HG02588 (cell line): ENCODE results near the gene FKBP1A.

Experiments
- ATAC-seq: cut with Tn5 transposase; IDR thresholded peaks from one replicate; pipeline ENCODE4 v1.9.1; 2021; ENCODE audit warnings: mild to moderate bottlenecking, moderate library complexity; ENCODE audit not compliant: unreplicated experiment

The FKBP1A gene

GRCh38 chr20:1388741-1389483, 3.9 kb downstream of the FKBP1A start:
- ATAC-seq, result no peak

DNA sequence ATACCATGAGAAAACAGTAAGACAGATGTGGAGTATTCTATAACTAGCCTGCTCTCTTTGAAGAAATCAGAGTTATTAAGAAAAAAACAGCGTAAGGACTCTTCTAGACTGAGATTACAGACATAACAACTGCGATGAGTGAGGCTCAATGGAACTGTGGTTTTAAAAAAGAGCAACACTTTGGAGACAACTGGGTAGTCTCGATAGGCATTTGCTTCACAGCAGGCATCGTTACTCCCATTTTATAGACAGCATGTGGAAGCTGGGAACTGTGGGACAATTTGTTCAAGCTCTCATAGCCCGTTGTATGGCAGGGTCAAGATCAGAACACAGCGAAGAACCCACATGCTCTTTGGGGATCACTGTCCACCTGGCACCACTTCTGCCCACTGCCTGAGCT, 4.6 kb downstream of the FKBP1A start:
- ATAC-seq, result no peak

- no peak for ATAC-seq
Measured at GRCh38 chr20:1386323-1386722, 6.5 kb downstream of the FKBP1A start.

GRCh38 chr20:1383623-1384404, 9.0 kb downstream of the FKBP1A start:
- ATAC-seq, result no peak

DNA sequence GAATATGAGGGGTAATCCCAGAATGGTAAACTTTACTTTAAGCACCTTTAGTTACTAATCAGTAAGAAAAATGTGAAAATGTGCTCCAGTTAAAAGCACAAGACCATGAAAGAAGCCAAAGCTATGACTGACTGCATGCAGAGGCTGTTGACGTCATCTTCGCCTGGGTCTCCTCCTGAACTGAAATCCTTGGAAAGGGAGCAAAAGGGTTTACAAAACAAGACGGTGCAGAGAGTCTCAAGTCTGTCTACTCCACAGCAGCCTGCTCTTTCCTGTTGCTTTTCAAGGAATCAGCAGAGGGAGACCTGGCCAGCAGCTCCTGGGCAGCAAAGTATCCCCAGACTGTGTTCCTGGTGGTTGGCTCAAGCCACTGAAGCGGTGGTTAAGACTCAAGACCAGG, 10.2 kb downstream of the FKBP1A start:
- no peak for ATAC-seq

GRCh38 chr20:1381753-1382591, 10.9 kb downstream of the FKBP1A start:
- ATAC-seq, result no peak

DNA sequence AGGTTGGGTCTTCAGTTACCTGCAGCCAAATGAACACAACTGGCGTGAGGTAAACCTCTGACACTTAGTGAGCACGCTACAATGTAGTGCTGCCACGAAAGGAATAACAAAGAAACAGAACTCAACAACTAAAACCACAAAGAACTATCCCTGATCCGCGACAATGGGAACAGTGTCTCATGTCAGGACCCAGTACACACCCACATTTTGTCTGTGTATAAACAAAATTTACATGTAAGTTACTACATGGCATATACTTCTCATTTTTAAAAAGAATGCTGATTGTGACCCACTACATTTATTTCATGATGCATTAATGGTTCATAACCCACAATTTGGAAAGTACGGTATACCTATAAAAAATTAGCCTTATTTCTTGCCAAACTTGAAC, 14.1 kb downstream of the FKBP1A start:
- no peak for ATAC-seq

GRCh38 chr20:1377984-1378734, 14.7 kb downstream of the FKBP1A start:
- ATAC-seq, result no peak

DNA sequence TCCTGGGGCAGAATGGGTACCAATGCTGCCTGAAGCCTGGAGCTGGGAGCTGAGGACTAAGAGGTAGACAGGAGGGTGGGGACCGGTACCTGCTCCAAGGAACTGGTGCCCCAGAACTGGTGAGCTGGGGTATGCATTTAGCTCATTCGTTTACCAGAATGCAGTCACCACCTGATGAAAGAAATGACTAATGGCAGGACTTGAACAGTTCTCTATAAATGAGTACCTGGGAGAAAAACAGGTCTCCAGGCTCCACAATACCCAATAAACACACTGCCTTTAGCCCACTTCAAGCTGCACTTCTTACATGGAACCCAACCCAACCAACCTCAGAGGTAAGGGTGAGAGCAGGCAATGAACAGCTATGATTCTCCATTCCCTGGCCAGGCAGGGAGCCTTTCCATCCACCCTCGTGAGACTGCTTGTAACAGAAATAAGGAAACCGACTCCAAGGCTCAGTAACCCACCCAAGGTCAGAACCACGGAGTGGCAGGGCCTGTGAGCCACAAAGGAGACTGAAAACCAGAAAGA, 15.4 kb downstream of the FKBP1A start:
- peak; percentile 48 for ATAC-seq

DNA sequence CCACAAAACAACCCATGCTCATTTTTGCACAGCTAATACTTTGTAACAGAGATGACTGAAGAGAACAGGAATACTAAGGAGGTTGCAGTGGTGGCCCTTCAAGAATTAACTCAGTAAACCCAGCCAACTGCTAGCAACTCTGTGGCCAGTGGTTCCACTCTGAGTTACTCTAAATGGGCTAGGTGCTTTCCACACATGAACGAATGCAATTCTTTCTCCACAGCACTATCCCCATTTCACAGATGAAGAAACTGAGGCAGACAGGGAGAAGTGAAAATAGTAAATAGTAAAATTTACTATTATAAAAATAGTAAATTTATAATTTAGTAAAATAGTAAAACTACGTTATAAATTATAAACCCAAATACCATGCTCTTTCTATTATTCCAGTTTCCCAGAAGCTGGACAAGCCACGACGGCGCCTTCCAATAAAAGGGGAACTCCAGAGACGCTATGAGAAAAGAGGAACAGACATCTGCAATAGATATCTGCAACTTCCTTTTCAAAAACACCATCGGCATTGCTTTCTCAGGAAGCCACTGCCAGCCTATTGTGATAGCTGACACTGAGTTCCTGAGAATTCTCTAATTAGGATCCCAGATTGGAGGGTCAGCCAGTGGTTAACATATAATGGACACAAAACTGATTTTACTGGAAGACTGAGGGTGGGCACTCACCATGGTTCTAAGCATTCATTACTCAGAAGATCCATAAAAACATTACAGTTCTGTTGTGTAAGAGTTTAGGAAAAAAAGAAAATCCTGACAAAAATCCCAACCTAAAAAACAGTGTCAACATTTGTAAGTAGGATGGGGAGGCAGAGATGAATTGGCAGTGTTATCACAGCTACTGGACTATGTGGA, 16.2 kb downstream of the FKBP1A start:
- no peak for ATAC-seq

GRCh38 chr20:1376007-1376406, 16.8 kb downstream of the FKBP1A start:
- no peak for ATAC-seq

- ATAC-seq, result no peak
Measured at GRCh38 chr20:1375515-1375914, 17.3 kb downstream of the FKBP1A start.

- ATAC-seq, result no peak
Measured at GRCh38 chr20:1374246-1374645, 18.6 kb downstream of the FKBP1A start.

DNA sequence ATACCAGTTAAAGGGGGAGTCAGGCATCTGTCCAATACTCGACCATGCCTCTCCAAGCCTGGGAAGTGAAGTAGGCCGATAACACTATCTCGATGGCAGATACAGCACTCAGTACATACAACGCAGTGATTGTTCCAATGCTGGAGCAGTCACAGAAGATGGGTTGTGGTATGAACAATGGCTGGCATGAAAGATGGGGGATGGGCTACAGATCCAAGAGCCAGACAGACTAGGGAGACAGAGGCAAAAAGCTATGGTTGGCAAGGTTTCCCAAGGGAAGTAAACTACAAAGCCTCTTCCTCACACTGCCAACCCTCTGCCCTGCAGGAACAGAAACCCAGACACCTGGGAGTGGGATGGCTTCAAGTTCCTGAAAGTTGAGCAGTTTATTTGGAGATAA, 19.2 kb downstream of the FKBP1A start:
- no peak for ATAC-seq

DNA sequence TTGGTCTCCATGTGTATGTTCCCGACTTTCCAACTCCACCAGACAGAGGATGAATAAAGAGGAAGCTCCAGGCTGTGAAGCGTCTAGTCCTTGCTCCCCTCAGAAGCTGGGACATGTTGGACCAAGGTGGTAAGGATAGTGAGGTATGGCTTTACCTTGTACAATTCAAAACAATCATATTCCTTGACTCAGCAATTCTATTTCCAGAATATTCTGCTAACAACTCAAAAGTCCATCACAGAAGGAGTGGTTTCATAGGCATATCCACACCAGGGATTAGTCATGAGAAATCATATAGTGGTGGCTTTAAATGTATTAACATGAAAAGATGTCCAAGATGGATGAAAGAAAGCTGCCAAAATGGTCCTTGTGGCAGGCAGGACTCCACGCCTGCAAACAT, 19.8 kb downstream of the FKBP1A start:
- ATAC-seq, result no peak

DNA sequence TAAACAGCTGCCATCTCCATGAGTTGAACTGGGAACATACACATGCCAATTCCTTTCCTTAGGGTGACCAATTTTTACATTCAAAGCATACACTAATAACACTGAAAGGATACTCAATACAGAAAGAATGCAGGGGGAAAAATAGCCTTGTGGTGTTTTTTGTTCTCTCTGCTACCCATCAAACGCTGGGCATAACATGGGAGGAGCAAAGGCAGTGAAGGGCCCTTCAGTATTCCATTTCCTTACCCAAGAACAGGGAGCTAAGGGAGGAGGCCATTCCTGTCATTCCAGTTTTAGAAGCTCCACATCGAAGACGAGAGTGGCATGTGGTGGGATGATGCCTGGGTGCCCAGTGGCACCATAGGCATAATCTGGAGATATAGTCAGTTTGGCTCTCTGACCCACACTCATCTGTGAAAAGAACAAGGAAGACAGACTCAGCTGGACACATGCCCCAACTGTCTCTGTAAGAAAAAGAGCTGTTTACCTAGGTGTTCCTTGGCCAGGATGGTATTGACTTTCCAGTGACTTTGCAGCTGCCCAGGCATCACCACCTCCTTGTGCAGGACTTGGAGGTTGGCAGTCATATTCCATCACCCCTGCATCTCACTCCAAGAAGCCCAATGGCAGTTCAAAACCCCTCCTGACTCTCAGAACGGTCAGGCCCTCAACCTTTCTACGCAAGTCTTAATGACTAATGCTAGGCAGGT, 20.9 kb downstream of the FKBP1A start:
- ATAC-seq, result no peak

DNA sequence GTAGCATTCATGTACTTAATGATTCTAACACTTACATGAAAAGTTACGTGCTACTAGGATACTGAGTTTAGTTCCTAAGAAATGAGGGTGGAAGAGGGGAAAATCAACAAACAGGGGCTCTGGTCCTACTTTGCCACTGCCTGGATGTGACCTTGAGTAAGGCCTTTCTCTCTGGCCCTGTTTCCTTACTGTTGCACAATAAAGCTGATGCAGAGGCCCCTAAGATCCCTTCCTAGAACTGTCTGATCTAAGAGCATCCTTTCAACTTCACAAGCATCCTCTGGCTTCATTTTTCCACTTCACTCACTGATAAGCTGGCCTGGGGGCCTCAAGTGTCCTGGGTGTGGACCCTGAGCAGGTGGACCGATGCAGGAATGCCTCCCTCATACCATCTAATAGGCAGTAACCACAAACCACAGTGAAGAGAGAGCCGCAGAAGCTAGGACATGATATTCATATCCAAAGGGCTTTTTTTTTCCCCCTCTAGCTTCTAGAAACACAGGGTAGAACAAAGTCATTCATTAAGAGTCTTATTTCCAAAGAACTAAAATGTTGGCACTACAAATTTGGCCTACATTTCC, 21.6 kb downstream of the FKBP1A start:
- no peak for ATAC-seq

DNA sequence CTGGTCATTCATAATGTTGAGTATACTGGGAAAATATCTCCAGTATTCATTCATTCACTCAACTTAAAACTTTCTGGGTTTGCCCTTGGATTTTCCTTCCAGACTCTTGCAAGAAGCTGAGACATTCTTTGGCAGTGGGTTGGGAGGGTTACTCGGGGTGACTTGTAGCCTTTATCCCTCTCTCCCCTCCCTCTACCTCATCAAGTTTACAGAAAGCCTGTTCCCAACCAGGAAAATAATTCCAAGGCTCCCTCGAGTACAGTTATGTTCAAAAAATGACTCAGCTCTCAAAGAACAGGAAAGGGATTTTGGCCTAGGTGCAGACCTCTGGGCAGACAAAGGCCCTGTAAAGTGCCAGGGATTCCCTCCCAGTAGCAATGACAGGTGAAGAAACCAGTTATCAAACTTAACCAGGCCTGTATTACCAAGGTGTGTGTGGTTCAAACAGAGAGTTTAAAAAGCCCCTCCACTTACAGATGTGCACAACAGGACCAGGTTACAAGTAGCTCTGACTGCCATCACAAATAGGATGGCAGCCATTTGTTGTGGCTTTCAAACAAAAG, 22.2 kb downstream of the FKBP1A start:
- ATAC-seq, result no peak
